HG03571 (cell line): ENCODE results near the gene MAP2K4.
A peak's percentile ranks its signal among the peaks of the same experiment; 100 is the strongest.
"Not testable (repeated sequence)": the region's sequence is repeated elsewhere in the genome, so short reads cannot be mapped to it uniquely, and the experiment has no call there.

Experiments used
- ATAC-seq: cut with Tn5 transposase; IDR thresholded peaks from one replicate; pipeline ENCODE4 v1.9.1; 2021; ENCODE audit not compliant: unreplicated experiment

The MAP2K4 gene

DNA sequence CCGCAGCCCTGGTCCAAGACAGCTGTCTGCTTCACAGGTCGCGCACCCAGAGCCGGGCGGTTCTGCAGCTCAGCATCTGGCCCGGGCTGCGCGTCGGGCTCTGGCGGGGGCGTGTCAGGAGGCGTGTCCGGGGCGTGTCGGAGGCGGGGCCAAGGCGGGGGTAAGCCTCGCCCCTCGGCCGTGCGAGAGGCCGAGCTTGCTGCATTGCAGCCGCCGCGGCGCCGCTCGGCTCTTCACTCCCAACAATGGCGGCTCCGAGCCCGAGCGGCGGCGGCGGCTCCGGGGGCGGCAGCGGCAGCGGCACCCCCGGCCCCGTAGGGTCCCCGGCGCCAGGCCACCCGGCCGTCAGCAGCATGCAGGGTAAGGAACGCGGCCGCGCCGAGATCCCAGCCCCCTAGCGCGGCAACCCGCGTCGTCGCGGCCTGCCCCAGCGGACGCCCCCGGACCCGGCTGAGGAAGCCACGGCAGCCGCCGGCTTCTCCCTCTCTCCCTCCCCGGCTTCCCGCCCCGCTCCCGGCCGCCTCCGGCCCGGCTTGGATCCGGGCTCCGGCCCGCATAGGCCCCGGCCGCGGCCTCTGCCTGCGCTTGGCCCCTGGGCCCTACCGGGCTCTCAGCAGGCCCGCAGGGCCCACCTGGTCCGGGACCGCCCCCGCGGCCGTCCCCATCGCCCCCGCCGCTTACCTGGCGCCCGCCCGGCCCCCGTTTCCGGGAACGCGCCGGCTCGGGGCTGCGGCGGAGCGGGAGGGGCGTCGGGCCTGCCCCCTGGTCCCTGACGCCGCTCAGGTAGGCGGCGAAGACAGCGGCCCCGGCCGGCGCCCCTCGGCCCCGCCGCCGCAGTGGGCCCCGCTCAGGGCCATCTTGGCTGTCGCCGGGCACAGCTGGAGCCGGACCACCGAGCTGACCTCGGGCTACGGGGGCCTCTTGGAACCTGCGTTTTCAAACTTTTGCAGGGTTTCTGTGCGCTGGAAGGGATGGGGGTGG is at the start of gene MAP2K4:
Gene MAP2K4 (plus strand): TSS at position 236 of the 981 bp plus-strand sequence. CDS start 10 bp downstream, at position 246.
- peak; percentile 96 for ATAC-seq

DNA sequence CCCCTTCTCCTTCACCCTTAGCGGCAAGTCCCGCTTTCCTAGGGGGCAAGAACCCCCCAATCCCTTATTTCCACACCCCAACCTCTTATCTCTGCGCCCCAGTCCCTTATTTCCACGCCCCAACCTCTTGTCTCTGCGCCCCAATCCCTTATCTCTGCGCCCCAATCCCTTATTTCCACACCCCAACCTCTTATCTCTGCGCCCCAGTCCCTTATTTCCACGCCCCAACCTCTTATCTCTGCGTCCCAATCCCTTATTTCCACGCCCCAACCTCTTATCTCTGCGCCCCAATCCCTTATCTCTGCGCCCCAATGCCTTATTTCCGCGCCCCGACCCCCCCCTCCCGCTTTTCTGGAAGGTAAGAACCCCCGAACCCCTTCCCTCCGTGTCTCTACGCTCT is 47.9 kb upstream of the MAP2K4 start:
- ATAC-seq, result not testable (repeated sequence)

DNA sequence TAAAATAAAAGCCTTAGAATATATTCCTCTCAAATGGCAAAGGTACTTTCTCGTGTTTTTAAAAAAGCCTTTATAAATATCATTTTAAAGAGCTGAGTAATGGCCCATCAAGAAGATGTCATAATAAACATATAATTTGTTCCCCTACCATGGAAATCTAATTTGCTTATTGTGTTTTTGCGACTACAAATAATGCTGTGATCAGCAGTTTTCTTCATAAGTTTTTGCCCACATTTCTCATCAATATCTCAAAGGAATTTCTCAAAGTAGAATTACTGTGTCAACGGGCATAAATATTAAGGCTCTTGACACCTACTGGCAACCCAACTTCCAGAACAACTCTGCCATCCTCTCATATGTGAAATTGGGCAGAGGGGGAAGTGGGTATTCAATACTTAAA is 40.9 kb upstream of the MAP2K4 start:
- ATAC-seq, result no peak

DNA sequence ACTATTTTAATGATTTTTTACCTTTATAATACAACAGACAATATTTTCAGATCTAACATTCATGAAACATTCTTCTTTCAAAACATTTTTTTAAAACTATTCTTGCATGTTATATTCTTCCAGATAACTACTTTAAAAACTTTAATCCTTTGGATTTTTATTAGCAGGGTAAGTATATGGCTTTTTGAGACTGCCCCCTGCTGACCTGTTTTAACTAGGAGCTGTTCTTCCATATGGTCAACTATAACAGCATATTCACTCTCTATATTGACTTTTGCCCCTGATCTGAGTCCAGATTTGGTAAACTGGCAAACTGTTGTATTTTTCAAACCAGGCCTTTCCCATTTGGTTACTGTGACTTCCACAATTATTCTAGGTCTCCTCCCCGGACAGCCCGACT is 39.9 kb upstream of the MAP2K4 start:
- ATAC-seq, result no peak

DNA sequence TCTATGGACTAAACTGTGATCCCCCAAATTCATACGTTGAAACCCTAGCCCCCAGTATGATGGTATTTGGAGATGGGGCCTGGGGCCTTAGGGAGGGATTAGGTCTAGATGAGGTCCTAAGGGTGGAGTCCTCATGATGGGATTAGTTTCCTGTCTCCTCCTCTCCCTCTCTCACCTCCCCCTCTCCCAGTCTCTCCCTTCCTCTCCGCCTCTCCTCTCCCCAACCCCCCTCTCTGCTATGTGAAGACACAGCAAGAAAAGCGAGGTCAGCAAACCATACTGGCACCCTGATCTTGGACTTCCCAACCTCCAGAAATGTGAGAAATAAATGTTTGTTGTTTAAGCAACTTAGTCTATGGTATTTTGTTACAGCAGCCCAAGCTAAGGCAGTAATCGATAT is 38.8 kb upstream of the MAP2K4 start:
- no peak for ATAC-seq

DNA sequence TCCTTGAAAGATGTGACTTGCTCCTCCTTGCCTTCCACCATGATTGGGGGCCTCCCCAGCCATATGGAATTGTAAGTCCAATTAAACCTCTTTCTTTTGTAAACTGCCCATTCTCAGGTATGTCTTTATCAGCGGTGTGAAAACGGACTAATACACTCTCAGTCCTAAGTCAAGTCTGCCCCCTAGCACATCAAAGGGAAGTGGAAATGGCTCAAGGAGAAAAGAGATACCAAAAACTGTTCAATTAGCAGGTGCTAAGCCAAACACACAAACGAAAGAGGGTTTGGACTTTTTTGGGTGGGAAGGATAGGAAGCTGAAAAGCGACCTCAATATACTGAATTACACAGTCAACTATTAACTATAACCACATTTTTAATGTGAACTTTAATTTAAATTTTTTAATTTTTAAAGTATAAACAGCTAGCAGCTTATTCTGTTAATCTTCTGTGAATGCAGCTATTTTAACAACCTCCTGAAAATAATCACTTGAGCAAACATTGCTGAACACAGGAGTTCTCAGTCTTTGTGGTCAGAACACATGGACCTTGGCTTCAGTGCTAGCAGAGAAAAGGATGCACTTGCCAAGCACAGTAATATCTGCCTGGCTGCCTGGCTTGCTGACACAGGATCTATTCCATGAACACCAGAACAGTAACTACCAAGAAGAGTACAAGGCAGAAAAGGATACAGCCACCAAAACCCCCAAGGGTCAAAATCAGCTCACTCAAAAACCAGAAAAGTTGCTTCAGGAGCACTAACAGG is 34.3 kb upstream of the MAP2K4 start:
- no peak for ATAC-seq

DNA sequence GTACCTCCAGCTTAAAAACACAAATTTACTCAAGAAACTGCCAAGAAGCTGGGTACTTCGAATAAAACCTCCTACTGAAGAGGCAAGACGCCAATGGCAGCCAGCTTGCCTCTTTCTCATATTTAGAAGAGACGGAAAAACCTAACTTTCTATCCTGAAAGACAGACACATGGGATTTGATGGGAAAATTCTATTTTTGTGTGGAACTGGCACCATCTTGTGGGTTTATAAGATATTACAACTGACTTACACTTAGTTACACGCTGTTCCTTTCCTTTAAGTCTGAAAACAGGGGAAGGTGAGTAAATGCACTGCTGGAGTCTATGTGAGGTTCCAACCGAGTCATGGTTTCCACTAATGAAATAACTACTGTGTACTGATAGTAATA is 33.7 kb upstream of the MAP2K4 start:
- no peak for ATAC-seq

DNA sequence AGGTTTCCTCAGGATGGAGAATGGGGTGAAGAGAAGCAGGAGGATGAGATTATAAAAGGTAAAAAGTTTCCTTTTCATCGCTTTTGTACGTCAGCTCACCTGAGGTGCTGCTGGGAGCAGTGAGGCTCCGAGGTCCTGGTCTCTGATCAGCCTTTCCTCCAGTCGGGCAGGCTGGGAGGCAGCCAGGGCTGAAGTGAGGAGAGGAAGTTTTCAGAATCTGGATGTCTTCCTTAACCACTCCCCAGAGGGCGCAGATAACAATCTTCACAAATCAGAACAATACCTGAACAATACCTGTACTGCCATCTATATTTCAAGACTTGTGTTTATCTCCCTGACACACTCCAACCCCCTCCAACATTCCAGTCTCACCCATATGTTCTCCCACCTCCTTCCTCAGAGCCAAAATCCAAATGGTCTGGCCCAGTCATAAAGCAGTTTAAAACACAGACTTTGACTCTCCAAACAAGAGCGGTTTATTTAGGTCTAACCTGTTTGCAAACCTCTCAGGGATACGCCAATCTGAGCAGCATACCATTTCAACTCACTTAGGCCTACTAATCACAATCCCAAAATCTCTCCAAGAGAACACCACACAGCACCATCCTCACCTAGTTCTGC is 30.2 kb upstream of the MAP2K4 start:
- ATAC-seq, result no peak

DNA sequence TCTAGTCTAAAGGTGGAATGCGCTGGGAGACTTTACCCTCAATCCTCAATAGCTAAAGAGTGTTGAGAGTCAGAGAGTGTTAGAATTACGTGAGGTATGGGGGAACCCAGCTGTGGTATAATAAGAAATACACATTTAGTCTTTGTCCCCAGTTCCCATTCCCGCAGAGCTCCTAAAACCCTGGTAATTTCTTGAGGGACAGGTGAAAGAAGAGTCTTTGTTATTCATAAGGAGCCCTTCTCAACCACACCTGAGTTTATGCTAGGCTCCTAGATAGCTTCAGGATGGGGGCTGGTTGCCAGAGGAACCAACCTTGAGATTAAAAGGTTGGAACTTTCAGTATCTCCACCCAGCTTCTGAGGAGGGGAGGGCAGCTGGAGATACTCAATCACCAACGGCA is 29.2 kb upstream of the MAP2K4 start:
- ATAC-seq, result no peak

DNA sequence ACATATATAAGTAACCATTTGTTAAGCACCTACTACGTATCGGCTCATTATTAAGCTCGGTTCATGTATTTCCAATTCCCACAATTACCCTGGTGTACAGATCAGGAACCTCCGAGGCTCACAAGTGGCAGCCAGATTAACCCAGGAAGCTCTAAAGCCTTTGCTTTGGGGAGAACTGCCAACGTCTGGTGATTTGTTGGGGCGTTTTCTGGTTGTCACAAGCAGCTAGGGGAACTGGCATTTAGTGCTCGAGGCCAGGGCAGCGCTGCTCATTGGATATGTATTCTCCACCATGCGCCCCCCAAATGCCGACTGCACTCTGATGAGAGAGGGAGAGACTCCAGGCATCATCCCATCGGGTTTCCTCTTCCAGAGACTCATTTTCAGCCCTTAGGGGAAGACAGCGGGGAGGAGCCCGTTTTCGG is 23.9 kb upstream of the MAP2K4 start:
- ATAC-seq, result peak; percentile 35

DNA sequence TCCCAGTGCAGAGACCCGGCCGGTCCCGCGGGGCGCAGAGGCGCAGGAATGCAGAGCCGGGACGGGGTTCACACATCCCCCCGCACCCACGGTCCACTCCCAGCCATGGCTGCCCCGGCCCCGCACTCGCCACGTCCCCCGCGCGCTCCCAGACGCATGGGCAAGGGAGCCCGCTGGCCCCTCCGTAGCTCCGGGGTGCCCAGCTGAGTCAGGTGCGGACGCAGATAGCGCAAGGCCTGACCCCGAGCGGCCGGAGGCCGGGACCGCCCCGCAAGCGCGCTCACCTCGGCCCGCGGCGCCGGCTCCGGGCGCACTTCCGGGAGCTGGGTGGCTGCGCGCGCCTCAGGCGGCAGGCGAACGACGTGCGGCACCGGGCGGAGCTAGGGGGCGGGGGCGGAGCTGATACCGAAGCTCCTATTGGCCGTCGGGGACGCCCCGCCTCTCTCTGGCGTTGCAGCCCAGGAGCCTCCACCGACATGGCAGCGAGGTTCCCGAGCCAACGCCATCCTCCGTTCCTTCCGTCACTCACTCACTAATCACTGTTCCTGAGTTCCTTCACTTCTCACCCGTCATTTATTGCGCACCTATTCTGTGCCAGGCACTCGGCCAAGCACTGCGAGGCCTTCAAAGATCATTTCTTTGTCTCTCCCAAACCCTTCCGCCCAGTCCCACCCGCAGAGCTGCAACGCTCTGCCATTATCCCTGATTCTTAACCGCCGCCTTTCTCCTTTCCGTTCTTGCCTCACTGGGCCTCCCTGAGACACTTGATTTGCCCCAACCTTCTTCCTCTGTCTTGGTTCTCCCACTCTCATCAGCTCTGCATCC is 23.3 kb upstream of the MAP2K4 start, which contains the start of gene ZNF18:
Gene ZNF18 (minus strand): TSS at position 329 of the 825 bp plus-strand sequence. CDS start 4,646 bp downstream, outside the sequence.
- ATAC-seq, result peak; percentile 96

DNA sequence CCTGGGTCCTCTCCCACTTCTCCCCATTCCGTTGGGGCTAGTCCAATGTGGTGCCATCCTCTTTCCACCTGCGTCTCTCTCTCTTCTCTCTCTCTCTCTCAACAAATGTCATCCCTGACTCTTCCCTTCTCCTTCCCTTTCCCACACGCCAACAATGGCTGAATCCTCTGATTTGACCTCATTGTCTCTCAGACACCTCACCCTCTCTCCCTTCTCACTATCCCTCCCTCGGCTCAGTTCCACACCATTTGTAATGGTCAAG is 22.8 kb upstream of the MAP2K4 start:
- no peak for ATAC-seq

DNA sequence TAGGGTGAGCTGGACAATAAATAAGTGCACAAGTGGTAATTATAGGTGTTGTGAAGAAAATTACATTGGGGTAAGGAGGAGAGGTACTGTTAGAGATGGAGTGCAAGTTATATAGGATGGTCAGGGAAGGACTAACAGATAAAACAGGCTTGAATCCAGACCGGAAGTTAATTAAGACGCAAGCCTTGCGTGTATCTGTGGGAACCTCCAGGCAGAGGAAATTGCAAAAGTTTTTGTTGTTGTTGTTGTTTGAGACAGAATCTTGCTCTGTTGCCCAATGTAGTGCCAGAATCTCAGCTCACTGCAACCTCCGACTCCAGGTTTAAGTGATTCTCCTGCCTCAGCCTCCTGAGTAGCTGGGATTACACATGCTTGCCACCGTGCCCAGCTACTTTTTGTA is 21.0 kb upstream of the MAP2K4 start:
- ATAC-seq, result no peak

DNA sequence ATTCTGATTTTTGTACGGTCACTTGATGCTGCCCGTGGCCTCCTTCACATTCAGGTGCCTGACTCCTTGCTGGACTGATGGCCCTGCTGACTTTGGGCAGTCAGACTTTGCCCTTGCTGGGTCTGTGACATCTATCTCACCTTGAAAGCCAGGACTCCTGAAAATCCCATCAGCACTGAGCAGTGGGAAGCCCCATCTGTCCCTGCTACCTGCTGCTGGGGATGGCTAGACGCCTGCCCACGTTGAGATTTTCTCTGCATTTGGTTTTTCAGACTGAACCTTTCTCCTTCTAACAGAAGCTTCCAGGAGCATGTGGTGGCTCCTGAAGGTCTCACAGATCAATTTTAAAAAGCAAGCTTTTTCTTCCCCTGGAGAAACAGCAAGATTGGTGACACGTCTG is 13.2 kb upstream of the MAP2K4 start:
- no peak for ATAC-seq

DNA sequence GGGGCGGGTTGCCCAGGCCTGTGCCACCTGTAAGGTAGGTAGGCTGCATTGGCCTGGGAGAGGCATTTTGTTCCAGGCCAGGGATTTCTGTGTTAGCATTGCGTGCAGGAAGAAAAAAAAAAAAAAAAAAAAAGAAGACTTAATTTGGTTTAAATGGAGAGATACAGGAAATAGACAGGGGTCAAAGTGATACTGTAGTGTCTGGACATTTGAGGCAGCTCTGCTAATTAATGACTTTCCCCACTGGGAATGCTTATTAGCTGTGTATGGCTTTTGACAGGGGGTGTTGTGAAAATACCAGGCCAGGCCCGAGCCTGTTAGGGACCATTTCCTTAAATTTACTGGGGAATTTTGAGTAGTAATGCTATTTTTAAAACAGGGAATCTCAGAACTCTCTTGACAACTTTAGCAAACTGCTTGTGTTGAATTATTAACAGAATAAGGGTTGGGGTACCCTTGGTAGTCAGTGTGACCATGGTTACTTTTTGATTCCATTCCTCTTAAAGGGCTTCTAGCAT is 1.0 kb downstream of the MAP2K4 start:
- ATAC-seq, result no peak

DNA sequence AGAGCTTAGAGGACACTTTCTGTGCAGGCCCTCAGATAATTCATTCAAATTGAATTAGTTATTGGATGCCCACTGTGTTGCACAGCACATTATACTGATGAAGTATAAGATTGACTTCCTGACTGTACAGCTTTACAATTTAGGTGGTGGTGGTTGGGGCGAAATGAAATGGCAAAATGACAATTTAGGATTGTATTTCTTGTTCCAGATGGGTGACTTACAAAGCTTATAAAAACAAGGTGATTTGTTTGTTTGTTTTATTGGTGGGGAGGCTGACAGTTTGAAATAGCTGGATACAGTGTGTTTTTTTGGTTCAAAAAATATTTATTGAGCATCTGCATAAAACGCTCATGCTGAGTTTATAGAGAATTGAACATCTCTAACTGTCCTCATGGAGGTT is 1.6 kb downstream of the MAP2K4 start:
- no peak for ATAC-seq

DNA sequence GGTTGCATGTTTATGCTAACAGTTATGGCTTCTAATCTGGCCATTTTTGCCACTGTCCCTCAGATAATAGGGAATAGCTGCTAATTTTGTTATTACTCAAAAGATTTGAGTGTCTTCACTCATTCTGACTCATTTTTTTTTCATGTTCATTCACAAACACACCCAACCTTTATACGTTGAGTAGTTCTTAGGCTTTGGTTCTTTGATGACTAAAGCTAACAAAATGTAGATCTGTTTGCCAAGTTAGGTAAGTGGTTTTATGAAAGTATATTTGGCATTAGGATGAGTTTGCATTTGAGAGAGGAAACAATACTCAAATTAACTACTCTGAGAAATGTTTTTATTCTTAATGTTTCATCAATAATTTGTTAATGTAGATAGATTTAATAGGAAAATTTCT is 3.6 kb downstream of the MAP2K4 start:
- ATAC-seq, result no peak

DNA sequence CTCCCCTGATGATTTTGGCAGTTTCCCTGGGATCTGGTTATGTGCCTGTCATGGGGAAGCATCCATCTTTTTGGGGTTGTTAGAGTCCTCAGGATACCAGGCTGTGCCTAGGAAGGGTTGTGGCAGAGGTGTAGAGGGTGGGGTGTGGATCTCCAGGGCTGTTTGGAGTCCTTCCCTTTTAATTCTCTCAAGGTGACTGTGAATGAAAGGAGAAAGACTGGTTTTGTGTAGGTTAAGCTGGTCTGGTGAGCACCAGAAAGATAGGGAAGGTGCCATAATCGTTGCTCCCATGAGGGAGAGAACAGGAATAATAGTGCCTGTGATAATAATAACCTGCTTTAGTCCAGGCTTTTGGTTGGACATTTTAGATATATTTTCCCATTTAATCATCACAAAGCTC is 7.0 kb downstream of the MAP2K4 start:
- no peak for ATAC-seq

DNA sequence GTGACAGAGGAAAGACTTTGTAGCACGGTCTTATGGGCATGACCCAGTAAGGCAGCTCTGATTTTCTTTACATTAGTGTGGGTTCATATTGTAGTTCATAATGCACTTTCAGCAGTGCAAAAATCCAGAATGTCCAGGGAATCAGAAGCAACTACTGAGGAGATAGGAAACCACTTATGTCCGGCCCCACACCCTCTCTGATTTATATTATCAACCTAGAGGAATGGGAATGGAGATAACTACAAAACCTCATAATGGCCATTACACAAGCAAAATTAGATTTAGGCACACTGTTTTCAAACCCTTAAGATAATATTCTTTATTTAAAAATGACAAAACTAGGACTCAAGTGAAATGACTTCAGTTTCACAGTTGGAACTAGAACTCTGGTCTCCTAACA is 7.9 kb downstream of the MAP2K4 start:
- ATAC-seq, result no peak

DNA sequence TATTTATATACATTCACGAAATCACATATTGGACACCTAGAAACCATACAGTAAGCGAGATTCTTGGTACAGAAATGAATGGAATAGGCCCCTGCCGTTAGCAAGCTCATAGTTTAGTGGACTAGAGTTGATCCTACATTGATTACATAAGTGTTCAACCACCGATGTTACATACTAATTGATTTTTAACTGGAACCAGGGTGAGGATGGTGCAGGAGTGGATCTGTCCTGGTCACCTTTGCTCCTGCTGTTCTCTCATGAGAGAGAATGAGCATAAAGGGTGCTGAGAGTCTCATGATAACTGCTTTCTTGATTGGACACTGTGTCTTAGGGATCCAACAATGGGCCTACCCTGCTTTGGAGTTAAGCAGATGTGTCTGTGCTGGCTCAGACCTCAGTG is 13.9 kb downstream of the MAP2K4 start:
- no peak for ATAC-seq

DNA sequence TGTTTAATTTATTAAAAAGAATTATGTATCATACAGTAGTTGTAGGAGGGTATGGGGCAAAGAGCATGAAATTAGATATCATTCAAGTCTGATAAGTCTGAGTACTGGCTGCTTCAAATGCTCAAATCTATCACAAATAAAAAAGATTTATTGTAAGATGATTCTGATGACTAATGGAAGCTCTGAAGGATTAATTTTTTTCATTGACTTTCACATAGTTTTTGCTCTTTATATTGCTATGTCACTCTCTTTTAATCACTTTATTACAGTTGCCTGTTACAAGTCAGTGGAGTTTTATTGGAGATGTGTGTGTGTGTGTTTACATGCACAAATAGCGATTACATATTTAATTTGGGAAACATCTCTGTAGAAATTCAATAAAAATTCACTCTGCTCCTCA is 15.0 kb downstream of the MAP2K4 start:
- no peak for ATAC-seq
